HCT116 (cell line): ENCODE measurements around the gene PAQR6. TPM values are rescaled to one million over a fixed set of nuclear protein-coding genes. Genes with fewer than 3 reads are reported as not detected.

ENCODE experiments used
- ATAC-seq: fragments of 200-7000 bp; cut with Tn5 transposase; 2 replicates; pipeline ENCODE4 v1.9.1; 2020; ENCODE audit warnings: mild to moderate bottlenecking, moderate library complexity
- BruUV-seq: library from RNA; stranded (reverse); fragments of 400-500 nt; replicated peaks from 2 replicates; lab custom pipeline; 2021; lab: Mats Ljungman, UMichigan
- CTCF ChIA-PET: fragments of 300-600 bp; sonication (Branson Sonifier 250); formaldehyde crosslinking; loops from one replicate; lab custom pipeline; 2021; ENCODE audit warnings: antibody characterized with exemption; lab: Charles Lee
- POLR2A ChIA-PET: fragments of 300-600, 350-600 bp; sonication (Branson Sonifier 250); formaldehyde crosslinking; loops from one replicate; lab custom pipeline; 2021; ENCODE audit warnings: antibody characterized with exemption; lab: Charles Lee
- RAD21 ChIA-PET, 2 experiments: fragments of 300-600 bp; sonication (Branson Sonifier 250); formaldehyde crosslinking; loops; one replicate each; lab custom pipeline; 2023; ENCODE audit warnings: low total read pairs in 2 of 2; ENCODE audit not compliant: uncharacterized antibody in 2 of 2, unreplicated experiment in 2 of 2, low non-redundant PET in 1 of 2; lab: Charles Lee
- DNase-seq: peaks from one replicate; pipeline ENCODE4 v3.0.0-alpha.2; 2010; ENCODE audit warnings: low read depth, low spot score
- H2AFZ ChIP-seq: fragments of 200-600 bp; shearing (Covaris generic), sonication (generic); 2 replicates; pipeline ENCODE4 v1.6.1; 2017; ENCODE audit warnings: low read depth, mixed run types, mixed read lengths, antibody characterized with exemption, low read length; ENCODE audit not compliant: poor library complexity, severe bottlenecking
- H3K27ac ChIP-seq: 2 replicates; pipeline ENCODE4 v1.5.1; 2012; ENCODE audit warnings: low read depth, low read length
- H3K27me3 ChIP-seq: fragments of 200-600 bp; sonication (generic); 2 replicates; pipeline ENCODE4 v1.6.1; 2016; ENCODE audit warnings: mixed run types, low read length, mixed read lengths; ENCODE audit not compliant: insufficient read depth
- H3K36me3 ChIP-seq, 2 experiments: fragments of 200-500 bp in 1 of 2; fragments of 200-600 bp in 1 of 2; sonication (Bioruptor generic) in 1 of 2; sonication (generic) in 1 of 2; 2 replicates each; pipeline versions ENCODE4 v1.5.1 to v1.6.1; 2014 to 2016; ENCODE audit warnings: low read length in 2 of 2, inconsistent platforms in 1 of 2, mixed read lengths in 1 of 2, mixed run types in 1 of 2; ENCODE audit not compliant: insufficient read depth in 2 of 2, control insufficient read depth in 1 of 2
- H3K4me1 ChIP-seq, 2 experiments: fragments of 200-600 bp in 1 of 2; sonication (generic) in 1 of 2; 2 replicates each; pipeline versions ENCODE4 v1.5.1 to v1.6.1; 2012 to 2017; ENCODE audit warnings: low read length in 2 of 2, inconsistent platforms in 1 of 2, mild to moderate bottlenecking in 1 of 2, mixed read lengths in 1 of 2, mixed run types in 1 of 2, moderate library complexity in 1 of 2; ENCODE audit not compliant: insufficient read depth in 2 of 2, control insufficient read depth in 1 of 2
- H3K4me2 ChIP-seq: fragments of 200-600 bp; sonication (generic); 2 replicates; pipeline ENCODE4 v1.6.1; 2017; ENCODE audit warnings: mixed run types, low read length, mixed read lengths
- H3K4me3 ChIP-seq, 2 experiments: fragments of 200-600 bp in 1 of 2; sonication (generic) in 1 of 2; replicated peaks in 1 of 2; 2 replicates each; pipeline ENCODE4 v1.5.1; 2011 to 2016; ENCODE audit warnings: low read length in 2 of 2, control low read depth in 1 of 2, low read depth in 1 of 2, mild to moderate bottlenecking in 1 of 2, mixed read lengths in 1 of 2, mixed run types in 1 of 2
- H3K79me2 ChIP-seq: fragments of 200-600 bp; sonication (generic); 2 replicates; pipeline ENCODE4 v1.6.1; 2017; ENCODE audit warnings: mild to moderate bottlenecking, mixed run types, low read length, moderate library complexity, mixed read lengths; ENCODE audit not compliant: insufficient read depth
- H3K9ac ChIP-seq: fragments of 200-600 bp; sonication (generic); 2 replicates; pipeline ENCODE4 v1.6.1; 2016; ENCODE audit warnings: low read length, mixed read lengths
- H3K9me2 ChIP-seq: fragments of 200-600 bp; sonication (generic), shearing (Covaris generic); 2 replicates; pipeline ENCODE4 v1.6.1; 2017; ENCODE audit warnings: mixed run types, mild to moderate bottlenecking, moderate library complexity; ENCODE audit not compliant: insufficient read depth
- H3K9me3 ChIP-seq, 2 experiments: fragments of 200-500 bp in 1 of 2; fragments of 200-600 bp in 1 of 2; sonication (Bioruptor generic) in 1 of 2; sonication (generic) in 1 of 2; 2 replicates each; pipeline ENCODE4 v1.6.1; 2014 to 2017; ENCODE audit warnings: low read length in 2 of 2, mixed read lengths in 2 of 2, inconsistent platforms in 1 of 2, low read depth in 1 of 2, mild to moderate bottlenecking in 1 of 2, mixed run types in 1 of 2, moderate library complexity in 1 of 2; ENCODE audit not compliant: control insufficient read depth in 1 of 2, insufficient read depth in 1 of 2
- H4K20me1 ChIP-seq: fragments of 200-600 bp; sonication (generic), shearing (Covaris generic); 2 replicates; pipeline ENCODE4 v1.6.1; 2017; ENCODE audit warnings: mixed run types, mild to moderate bottlenecking, moderate library complexity; ENCODE audit not compliant: insufficient read depth
- CEBPB ChIP-seq: IDR thresholded peaks from 2 replicates; pipeline ENCODE4 v1.6.1; 2012; ENCODE audit warnings: low read depth
- CTCF ChIP-seq, 3 experiments: fragments of 200-600 bp in 1 of 3; sonication (generic) in 1 of 3; IDR thresholded peaks in 2 of 3; conservative IDR thresholded peaks in 1 of 3; 2 replicates each; pipeline ENCODE4 v1.5.1; 2012 to 2017; ENCODE audit warnings: low read depth in 2 of 3, low read length in 2 of 3, antibody characterized with exemption in 1 of 3, borderline replicate concordance in 1 of 3, control low read depth in 1 of 3, mild to moderate bottlenecking in 1 of 3, mixed read lengths in 1 of 3, mixed run types in 1 of 3, moderate library complexity in 1 of 3; ENCODE audit not compliant: insufficient read depth in 1 of 3
- ELF1 ChIP-seq: IDR thresholded peaks from 2 replicates; pipeline ENCODE4 v1.6.1; 2012; ENCODE audit warnings: low read depth, borderline replicate concordance
- FOSL1 ChIP-seq: IDR thresholded peaks from 2 replicates; pipeline ENCODE4 v1.6.1; 2012; ENCODE audit warnings: low read depth
- MAX ChIP-seq: IDR thresholded peaks from 2 replicates; pipeline ENCODE4 v1.6.1; 2012
- RAD21 ChIP-seq: IDR thresholded peaks from 2 replicates; pipeline ENCODE4 v1.6.1; 2012; ENCODE audit warnings: low read depth, mild to moderate bottlenecking
- SP1 ChIP-seq: IDR thresholded peaks from 2 replicates; pipeline ENCODE4 v1.6.1; 2012; ENCODE audit warnings: low read depth
- YY1 ChIP-seq: IDR thresholded peaks from 2 replicates; pipeline ENCODE4 v1.6.1; 2011; ENCODE audit warnings: low read length, low read depth, moderate library complexity, mild to moderate bottlenecking; ENCODE audit not compliant: insufficient replicate concordance; ENCODE audit errors: extremely low read depth
- ZBTB33 ChIP-seq: IDR thresholded peaks from 2 replicates; pipeline ENCODE4 v1.6.1; 2011; ENCODE audit warnings: mild to moderate bottlenecking, low read length, moderate library complexity; ENCODE audit not compliant: insufficient replicate concordance; ENCODE audit errors: extremely low read depth
- intact Hi-C: fragments of 100-400 bp; cut with micrococcal nuclease; formaldehyde crosslinking; loops from 2 replicates; pipeline ENCODE4 v1.10.0; 2022
- total RNA-seq: library from RNA; stranded (reverse); gene quantifications from one replicate; pipeline ENCODE4 v1.2.1, GENCODE V29; 2021; ENCODE audit not compliant: unreplicated experiment

The PAQR6 gene
- total RNA-seq, 1 experiment from 2014 or later = 10.9 TPM

- H2AFZ ChIP-seq = no peak within 1 kb of the TSS
- H3K9me3 ChIP-seq = no peaks in the 10 kb centered on the region
- POLR2A ChIA-PET = no interaction called here
These were observed 5.9 kb downstream of the PAQR6 start, which contains the start of gene BGLAP for GRCh38 chr1:156241926-156242325. Gene BGLAP, plus strand, starts transcription at chr1:156242184. Its CDS starts 48 bp downstream, at chr1:156242232.

More at GRCh38 chr1:156241926-156242325, 5.9 kb downstream of the PAQR6 start, which contains the start of gene BGLAP:
- intact Hi-C loops = no loop called here
- ChIA-PET RAD21 (no interaction called here), CTCF (no interaction called here)
- no TSS peak for BruUV-seq
- Histone ChIP-seq H3K4me2 (peak within 1 kb of the TSS; percentile 32; the same call in 1 of the 2 replicates), H3K4me3 (no peak within 1 kb of the TSS), H3K79me2 (no peaks in the 10 kb centered on the region), H3K36me3 (0 out of 4 replicates have a peak, but pooled peaks cover 0 to 4% of the 10 kb centered on the region in 2 experiments), H3K9me2 (no peaks in the 10 kb centered on the region), H3K4me1 (peaks cover 8 to 17% of the 10 kb centered on the region in 2 experiments), H3K27ac (no peak within 1 kb of the TSS), H3K27me3 (no peaks in the 10 kb centered on the region), H4K20me1 (no peaks in the 10 kb centered on the region), H3K9ac (no peak within 1 kb of the TSS)
- TF ChIP-seq ELF1 (no peak), YY1 (no peak), MAX (no peak), FOSL1 (no peak), CTCF (IDR thresholded peaks at IDR 0.05 in 2 of 3, conservative IDR thresholded peaks at IDR 0.05 in 1 of 3; ENCODE audit: borderline replicate concordance in 1 of 3, insufficient read depth in 1 of 3, low read depth in 2 of 3, low read length in 2 of 3) (no peak), ZBTB33 (no peak), RAD21 (no peak), SP1 (no peak), CEBPB (no peak)
- DNase-seq = no peak
- ATAC-seq = no peak
